CD14-positive monocyte (primary cell): Measurements from ENCODE around the gene SEMA3D. TPM values are rescaled to one million over a fixed set of nuclear protein-coding genes. Genes with fewer than 3 reads are reported as not detected.

Source experiments
- DNase-seq, 3 donors: peaks; one replicate each; pipeline ENCODE4 v3.0.0-alpha.2; 2011 to 2022
- H2AFZ ChIP-seq: 2 replicates; pipeline ENCODE4 v1.6.0; 2012; ENCODE audit warnings: mild to moderate bottlenecking, low read depth, low read length, inconsistent platforms; ENCODE audit not compliant: insufficient read depth, poor library complexity, severe bottlenecking
- H3K27ac ChIP-seq, 2 donors: 1 replicate in 1 of 2; 2 replicates in 1 of 2; pipeline ENCODE4 v1.5.1; 2012 to 2013; ENCODE audit warnings: low read length in 2 of 2, control low read depth in 1 of 2, inconsistent platforms in 1 of 2, low read depth in 1 of 2, mild to moderate bottlenecking in 1 of 2
- H3K27me3 ChIP-seq, 2 donors: one replicate each; pipeline versions ENCODE4 v1.6.0 to v1.6.1; 2011 to 2013; ENCODE audit warnings: low read length in 2 of 2; ENCODE audit not compliant: control insufficient read depth in 2 of 2, insufficient read depth in 2 of 2
- H3K36me3 ChIP-seq, 2 donors: replicated peaks in 1 of 2; 1 replicate in 1 of 2; 2 replicates in 1 of 2; pipeline versions ENCODE4 v1.5.1 to v1.6.1; 2012 to 2013; ENCODE audit warnings: low read length in 2 of 2, control low read depth in 1 of 2, inconsistent platforms in 1 of 2, mild to moderate bottlenecking in 1 of 2; ENCODE audit not compliant: insufficient read depth in 2 of 2, control insufficient read depth in 1 of 2
- H3K4me1 ChIP-seq, 2 donors: 1 replicate in 1 of 2; 2 replicates in 1 of 2; pipeline versions ENCODE4 v1.5.1 to v1.6.1; 2012 to 2013; ENCODE audit warnings: low read length in 2 of 2, control low read depth in 1 of 2, inconsistent platforms in 1 of 2, mild to moderate bottlenecking in 1 of 2, moderate library complexity in 1 of 2; ENCODE audit not compliant: insufficient read depth in 2 of 2, control insufficient read depth in 1 of 2
- H3K4me2 ChIP-seq: replicated peaks from 2 replicates; pipeline ENCODE3; 2012; ENCODE audit warnings: low read length, moderate library complexity, mild to moderate bottlenecking; ENCODE audit not compliant: poor library complexity, severe bottlenecking; ENCODE audit errors: extremely low read depth
- H3K4me3 ChIP-seq, 3 experiments: fragments of 200-600 bp in 1 of 3; sonication (generic) in 1 of 3; replicated peaks in 1 of 3; 1 replicate in 2 of 3; 2 replicates in 1 of 3; pipeline ENCODE4 v1.5.1; 2011 to 2013; ENCODE audit warnings: low read length in 3 of 3, mild to moderate bottlenecking in 3 of 3, control low read depth in 2 of 3, low read depth in 2 of 3, inconsistent platforms in 1 of 3, moderate library complexity in 1 of 3
- H3K79me2 ChIP-seq: 2 replicates; pipeline ENCODE4 v1.6.0; 2012; ENCODE audit warnings: mild to moderate bottlenecking, control low read depth, inconsistent platforms, low read length, moderate library complexity; ENCODE audit not compliant: insufficient read depth
- H3K9ac ChIP-seq: 2 replicates; pipeline ENCODE4 v1.6.0; 2017; ENCODE audit warnings: low read length, mild to moderate bottlenecking; ENCODE audit not compliant: insufficient read depth, poor library complexity, severe bottlenecking
- H3K9me3 ChIP-seq, 2 donors: replicated peaks in 1 of 2; 1 replicate in 1 of 2; 2 replicates in 1 of 2; pipeline versions ENCODE4 v1.5.1 to v1.6.1; 2012 to 2013; ENCODE audit warnings: low read length in 2 of 2, control low read depth in 1 of 2; ENCODE audit not compliant: control insufficient read depth in 1 of 2, insufficient read depth in 1 of 2
- H4K20me1 ChIP-seq: 2 replicates; pipeline ENCODE4 v1.6.0; 2012; ENCODE audit warnings: mild to moderate bottlenecking, low read length, control low read depth, moderate library complexity; ENCODE audit not compliant: insufficient read depth
- H3K27ac Mint-ChIP-seq, 7 donors: one replicate each; pipeline ENCODE4 v1.8.0; 2020; ENCODE audit warnings: mild to moderate bottlenecking in 7 of 7, mixed read lengths in 7 of 7, moderate library complexity in 6 of 7, inconsistent platforms in 2 of 7
- H3K27me3 Mint-ChIP-seq, 3 donors: one replicate each; pipeline ENCODE4 v1.8.0; 2021 to 2022; ENCODE audit warnings: low read depth in 3 of 3, mild to moderate bottlenecking in 3 of 3, mixed read lengths in 3 of 3, moderate library complexity in 3 of 3, inconsistent platforms in 1 of 3
- H3K36me3 Mint-ChIP-seq, 2 donors: one replicate each; pipeline ENCODE4 v1.8.0; 2020; ENCODE audit warnings: mixed read lengths in 2 of 2, inconsistent platforms in 1 of 2, mild to moderate bottlenecking in 1 of 2
- H3K4me1 Mint-ChIP-seq: one replicate; pipeline ENCODE4 v1.8.0; 2020; ENCODE audit warnings: mild to moderate bottlenecking, mixed read lengths
- H3K4me3 Mint-ChIP-seq, 2 donors: one replicate each; pipeline ENCODE4 v1.8.0; 2020; ENCODE audit warnings: mild to moderate bottlenecking in 2 of 2, mixed read lengths in 2 of 2, moderate library complexity in 1 of 2
- H3K9me3 Mint-ChIP-seq, 7 donors: one replicate each; pipeline ENCODE4 v1.8.0; 2020 to 2022; ENCODE audit warnings: mixed read lengths in 7 of 7, mild to moderate bottlenecking in 6 of 7, moderate library complexity in 6 of 7, inconsistent platforms in 2 of 7
- WGBS: methylation state at CpG from one replicate; pipeline ENCODE4 v1.1.5; 2013; ENCODE audit warnings: missing lambda C conversion rate; ENCODE audit not compliant: insufficient coverage; 5-methylcytosine and 5-hydroxymethylcytosine counted together
- intact Hi-C, 2 donors: fragments of 100-400 bp; cut with micrococcal nuclease; formaldehyde crosslinking; loops; one replicate each; pipeline versions ENCODE4 v1.15.0 to v1.15.1; 2023
- polyA plus RNA-seq, 3 donors: library from polyadenylated mRNA; depleted of rRNA in 1 of 3; unstranded in 2 of 3; stranded (reverse) in 1 of 3; fragments of 300-500 nt in 2 of 3; fragments of >200 nt in 1 of 3; fragmentation: Illumina TruSeq in 2 of 3; gene quantifications; 1 replicate in 2 of 3; 2 replicates in 1 of 3; pipeline ENCODE4 v1.2.3, GENCODE V29; 2012 to 2021
- TF ChIP-seq, protein P1 (sequence below): fragments of 200-600 bp; IDR thresholded peaks from one replicate; pipeline ENCODE4 v1.8.0; 2022; ENCODE audit warnings: antibody characterized with exemption, mild to moderate bottlenecking

SEMA3D gene
- polyA plus RNA-seq, 3 donors = not detected

DNA sequence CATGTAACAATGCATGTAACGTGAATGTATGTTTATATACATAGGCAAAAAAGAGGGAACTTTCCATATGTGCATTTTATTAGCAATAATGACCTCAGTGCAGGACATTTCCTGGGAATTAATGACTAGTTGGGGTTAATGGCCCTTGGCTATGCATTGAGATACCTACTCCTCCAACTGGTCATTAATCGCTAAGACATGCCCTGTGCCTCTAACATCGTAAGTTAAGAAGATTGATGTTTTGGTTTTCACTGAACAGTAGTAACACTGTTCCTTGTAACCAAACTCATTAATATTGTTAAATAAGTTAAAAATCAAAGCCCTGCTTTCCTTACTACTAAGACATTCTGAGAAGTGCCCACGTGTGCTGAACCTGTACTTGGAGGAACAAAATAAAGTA, 61.7 kb downstream of the SEMA3D start:
- Mint-ChIP-seq H3K4me3 (no peak overlapping the region), H3K27me3 (no peaks in the 10 kb centered on the region), H3K27ac (no peak overlapping the region), H3K4me1 (no peaks in the 10 kb centered on the region), H3K9me3 (peaks cover 0 to 2% (median 0%) of the 10 kb centered on the region in 7 donors), H3K36me3 (no peaks in the 10 kb centered on the region)
- Histone ChIP-seq H3K27ac (no peak overlapping the region), H3K4me3 (no peak overlapping the region), H3K9me3 (no peaks in the 10 kb centered on the region), H3K9ac (no peak overlapping the region), H3K4me1 (no peaks in the 10 kb centered on the region), H4K20me1 (no peaks in the 10 kb centered on the region), H2AFZ (no peak overlapping the region), H3K36me3 (no peaks in the 10 kb centered on the region), H3K4me2 (no peak overlapping the region), H3K79me2 (no peaks in the 10 kb centered on the region), H3K27me3 (no peaks in the 10 kb centered on the region)
- DNase-seq = no peak
- intact Hi-C loops = no loop called here
- TF ChIP-seq, protein P1, sequence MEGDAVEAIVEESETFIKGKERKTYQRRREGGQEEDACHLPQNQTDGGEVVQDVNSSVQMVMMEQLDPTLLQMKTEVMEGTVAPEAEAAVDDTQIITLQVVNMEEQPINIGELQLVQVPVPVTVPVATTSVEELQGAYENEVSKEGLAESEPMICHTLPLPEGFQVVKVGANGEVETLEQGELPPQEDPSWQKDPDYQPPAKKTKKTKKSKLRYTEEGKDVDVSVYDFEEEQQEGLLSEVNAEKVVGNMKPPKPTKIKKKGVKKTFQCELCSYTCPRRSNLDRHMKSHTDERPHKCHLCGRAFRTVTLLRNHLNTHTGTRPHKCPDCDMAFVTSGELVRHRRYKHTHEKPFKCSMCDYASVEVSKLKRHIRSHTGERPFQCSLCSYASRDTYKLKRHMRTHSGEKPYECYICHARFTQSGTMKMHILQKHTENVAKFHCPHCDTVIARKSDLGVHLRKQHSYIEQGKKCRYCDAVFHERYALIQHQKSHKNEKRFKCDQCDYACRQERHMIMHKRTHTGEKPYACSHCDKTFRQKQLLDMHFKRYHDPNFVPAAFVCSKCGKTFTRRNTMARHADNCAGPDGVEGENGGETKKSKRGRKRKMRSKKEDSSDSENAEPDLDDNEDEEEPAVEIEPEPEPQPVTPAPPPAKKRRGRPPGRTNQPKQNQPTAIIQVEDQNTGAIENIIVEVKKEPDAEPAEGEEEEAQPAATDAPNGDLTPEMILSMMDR = no peak
- WGBS = no CpG with 5 or more reads among the region's 4 CpGs

DNA sequence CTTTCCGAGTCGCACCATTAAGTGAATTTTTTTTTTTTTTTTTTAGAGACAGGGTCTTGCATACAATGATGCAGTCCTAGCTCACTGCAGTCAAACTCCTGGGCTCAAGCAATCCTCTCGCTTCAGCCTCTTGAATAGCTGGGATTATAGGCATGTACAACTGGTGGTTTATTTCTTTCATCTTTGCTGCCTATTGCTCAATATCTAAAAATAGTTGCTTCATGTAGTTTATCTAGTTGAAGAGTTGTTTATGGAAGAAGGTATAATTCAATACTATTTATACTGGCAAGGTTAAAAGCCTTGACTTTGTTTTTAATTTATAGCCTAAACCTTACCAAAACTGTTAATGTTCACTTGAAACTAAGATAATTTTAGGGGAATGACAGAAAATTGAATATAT, 66.9 kb downstream of the SEMA3D start:
- no peak for DNase-seq
- no peaks in the 10 kb centered on the region for H3K27me3 Mint-ChIP-seq
- Histone ChIP-seq H3K4me1 (no peaks in the 10 kb centered on the region), H3K27ac (no peak overlapping the region), H3K9ac (no peak overlapping the region), H3K4me3 (no peak overlapping the region), H4K20me1 (no peaks in the 10 kb centered on the region), H3K9me3 (no peaks in the 10 kb centered on the region), H3K36me3 (no peaks in the 10 kb centered on the region), H2AFZ (no peak overlapping the region), H3K4me2 (no peak overlapping the region), H3K27me3 (no peaks in the 10 kb centered on the region), H3K79me2 (no peaks in the 10 kb centered on the region)
- H3K4me3 Mint-ChIP-seq = no peak overlapping the region
- H3K36me3 Mint-ChIP-seq = no peaks in the 10 kb centered on the region
- intact Hi-C loops = no loop called here
- H3K9me3 Mint-ChIP-seq = peaks cover 0 to 2% (median 0%) of the 10 kb centered on the region in 7 donors
- H3K27ac Mint-ChIP-seq = no peak overlapping the region
- no CpG with 5 or more reads among the region's 3 CpGs for WGBS
- H3K4me1 Mint-ChIP-seq = no peaks in the 10 kb centered on the region
- TF ChIP-seq, protein P1 = no peak
